CD4-positive, alpha-beta T cell (primary cell): ENCODE data around the gene NFILZ. TPM values are rescaled to one million over a fixed set of nuclear protein-coding genes. Genes with fewer than 3 reads are reported as not detected.

ENCODE experiments used
- ATAC-seq: fragments of 200-7000 bp; cut with Tn5 transposase; one replicate; pipeline ENCODE4 v1.10.0; 2022; ENCODE audit warnings: mild to moderate bottlenecking; ENCODE audit not compliant: poor library complexity
- CTCF ChIA-PET: fragments of 350-600 bp; sonication (Branson Sonifier 250); formaldehyde crosslinking; loops from one replicate; lab custom pipeline; 2021; ENCODE audit warnings: antibody characterized with exemption, inconsistent platforms; lab: Charles Lee
- POLR2A ChIA-PET: fragments of 350-600 bp; sonication (Branson Sonifier 250); formaldehyde crosslinking; loops from one replicate; lab custom pipeline; 2021; ENCODE audit warnings: antibody characterized with exemption, inconsistent platforms; lab: Charles Lee
- DNase-seq, 14 experiments: peaks; one replicate each; pipeline ENCODE4 v3.0.0-alpha.2; 2013 to 2020; ENCODE audit warnings: mixed read lengths in 2 of 14
- H3K27ac ChIP-seq, 2 donors: one replicate each; pipeline versions ENCODE4 v1.5.1 to v1.7.0; 2013; ENCODE audit warnings: low read length in 2 of 2, low read depth in 1 of 2, mild to moderate bottlenecking in 1 of 2
- H3K27me3 ChIP-seq, 2 experiments: 1 replicate in 1 of 2; 2 replicates in 1 of 2; pipeline versions ENCODE4 v1.6.1 to v1.7.0; 2013; ENCODE audit warnings: low read length in 2 of 2, control low read depth in 1 of 2, mild to moderate bottlenecking in 1 of 2, moderate library complexity in 1 of 2; ENCODE audit not compliant: insufficient read depth in 2 of 2, control insufficient read depth in 1 of 2
- H3K36me3 ChIP-seq: one replicate; pipeline ENCODE4 v1.6.1; 2013; ENCODE audit warnings: low read length, control low read depth; ENCODE audit not compliant: insufficient read depth
- H3K4me1 ChIP-seq: one replicate; pipeline ENCODE4 v1.6.1; 2013; ENCODE audit warnings: low read length, control low read depth; ENCODE audit not compliant: insufficient read depth
- H3K4me3 ChIP-seq: one replicate; pipeline ENCODE4 v1.5.1; 2013; ENCODE audit warnings: mild to moderate bottlenecking, low read length, moderate library complexity
- H3K9me3 ChIP-seq, 2 experiments: 1 replicate in 1 of 2; 2 replicates in 1 of 2; pipeline versions ENCODE4 v1.6.1 to v1.7.0; 2013; ENCODE audit warnings: low read length in 2 of 2, mild to moderate bottlenecking in 2 of 2, control low read depth in 1 of 2, moderate library complexity in 1 of 2; ENCODE audit not compliant: control insufficient read depth in 1 of 2, insufficient read depth in 1 of 2
- H3K27ac Mint-ChIP-seq: one replicate; pipeline ENCODE4 v1.8.0; 2020; ENCODE audit warnings: mixed read lengths
- H3K27me3 Mint-ChIP-seq: one replicate; pipeline ENCODE4 v1.8.0; 2021; ENCODE audit warnings: mixed read lengths
- H3K36me3 Mint-ChIP-seq: one replicate; pipeline ENCODE4 v1.8.0; 2021; ENCODE audit warnings: low read depth, mixed read lengths
- H3K4me1 Mint-ChIP-seq: one replicate; pipeline ENCODE4 v1.8.0; 2021; ENCODE audit warnings: low read depth, mixed read lengths
- H3K4me3 Mint-ChIP-seq: one replicate; pipeline ENCODE4 v1.8.0; 2020; ENCODE audit warnings: mild to moderate bottlenecking, mixed read lengths
- H3K9me3 Mint-ChIP-seq: one replicate; pipeline ENCODE4 v1.8.0; 2020; ENCODE audit warnings: mixed read lengths
- intact Hi-C, 2 experiments: fragments of 100-400 bp; cut with DNase I in 1 of 2; cut with micrococcal nuclease in 1 of 2; formaldehyde crosslinking; loops; one replicate each; pipeline versions ENCODE4 v1.15.1 to v1.9.0; 2023 to 2025; cut with DNase I, micrococcal nuclease
- total RNA-seq, 174 experiments: library from RNA in 2 of 174; stranded (reverse) in 2 of 174; gene quantifications; one replicate each; pipeline ENCODE4 v1.2.3 and lab custom pipeline; 2021 to 2026
- TF ChIP-seq, protein P1 (sequence below): fragments of 200-600 bp; IDR thresholded peaks from one replicate; pipeline ENCODE4 v1.8.0; 2022; ENCODE audit warnings: antibody characterized with exemption, mild to moderate bottlenecking

The NFILZ gene
- total RNA-seq, 2 experiments from 2014 or later: not detected

- DNase-seq (no peak), ATAC-seq (no peak)
- no peaks in the 10 kb centered on the region for H3K36me3 ChIP-seq
- no peak overlapping the region for H3K27ac Mint-ChIP-seq
- H3K27ac ChIP-seq: no peak overlapping the region
- peaks cover 3% of the 10 kb centered on the region for H3K4me1 ChIP-seq
- intact Hi-C loops: no loop called here
- H3K36me3 Mint-ChIP-seq: no peaks in the 10 kb centered on the region
- no peak overlapping the region for H3K4me3 Mint-ChIP-seq
- no peaks in the 10 kb centered on the region for H3K27me3 ChIP-seq
- CTCF ChIA-PET: no interaction called here
- H3K4me3 ChIP-seq: no peak overlapping the region
- TF ChIP-seq, protein P1, sequence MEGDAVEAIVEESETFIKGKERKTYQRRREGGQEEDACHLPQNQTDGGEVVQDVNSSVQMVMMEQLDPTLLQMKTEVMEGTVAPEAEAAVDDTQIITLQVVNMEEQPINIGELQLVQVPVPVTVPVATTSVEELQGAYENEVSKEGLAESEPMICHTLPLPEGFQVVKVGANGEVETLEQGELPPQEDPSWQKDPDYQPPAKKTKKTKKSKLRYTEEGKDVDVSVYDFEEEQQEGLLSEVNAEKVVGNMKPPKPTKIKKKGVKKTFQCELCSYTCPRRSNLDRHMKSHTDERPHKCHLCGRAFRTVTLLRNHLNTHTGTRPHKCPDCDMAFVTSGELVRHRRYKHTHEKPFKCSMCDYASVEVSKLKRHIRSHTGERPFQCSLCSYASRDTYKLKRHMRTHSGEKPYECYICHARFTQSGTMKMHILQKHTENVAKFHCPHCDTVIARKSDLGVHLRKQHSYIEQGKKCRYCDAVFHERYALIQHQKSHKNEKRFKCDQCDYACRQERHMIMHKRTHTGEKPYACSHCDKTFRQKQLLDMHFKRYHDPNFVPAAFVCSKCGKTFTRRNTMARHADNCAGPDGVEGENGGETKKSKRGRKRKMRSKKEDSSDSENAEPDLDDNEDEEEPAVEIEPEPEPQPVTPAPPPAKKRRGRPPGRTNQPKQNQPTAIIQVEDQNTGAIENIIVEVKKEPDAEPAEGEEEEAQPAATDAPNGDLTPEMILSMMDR: no peak
- peaks cover 14% of the 10 kb centered on the region for H3K4me1 Mint-ChIP-seq
- H3K9me3 Mint-ChIP-seq: no peaks in the 10 kb centered on the region
- POLR2A ChIA-PET: no interaction called here
- no peaks in the 10 kb centered on the region for H3K27me3 Mint-ChIP-seq
- peaks cover 0 to 9% of the 10 kb centered on the region in 2 experiments for H3K9me3 ChIP-seq
These were observed 47.9 kb downstream of the NFILZ start for GRCh38 chr19:8678244-8678807.

Other genes with a start within 250 kb of the NFILZ start
- gene RAB11B, start 240.3 kb upstream of the NFILZ start, total RNA-seq: 10 to 100 TPM; 66.8 to 71.5 TPM
- gene MARCHF2, start 217.3 kb upstream of the NFILZ start, total RNA-seq: 10 to 100 TPM; 20.0 to 22.2 TPM
- 100 to 1,000 TPM; 269 to 272 TPM for gene HNRNPM, start 185.7 kb upstream of the NFILZ start, total RNA-seq
- 1 to 10 TPM; 4.3 to 6.3 TPM for gene PRAM1, start 128.0 kb upstream of the NFILZ start, total RNA-seq
- 10 to 100 TPM; 36.3 to 38.0 TPM for gene ZNF414, start 116.5 kb upstream of the NFILZ start, total RNA-seq
- 10 to 100 TPM; 66.7 to 67.4 TPM for gene MYO1F, start 53.2 kb upstream of the NFILZ start, total RNA-seq
- gene ADAMTS10, start 19.9 kb upstream of the NFILZ start, total RNA-seq: 10 to 100 TPM; 67.5 to 72.9 TPM
- gene ACTL9, start 68.2 kb downstream of the NFILZ start, total RNA-seq: not detected
- gene OR2Z1, start 91.0 kb downstream of the NFILZ start, total RNA-seq: not detected
- 10 to 100 TPM; 22.2 to 23.3 TPM for gene ZNF558, start 201.7 kb downstream of the NFILZ start, total RNA-seq
- not detected for gene MBD3L1, start 201.7 kb downstream of the NFILZ start, total RNA-seq